Ovary (tissue), 3 donors: ENCODE measurements around the gene SLTM.

Source experiments
- CTCF ChIP-seq, 3 donors: fragments of 450-650 bp in 2 of 3; fragments of 200-600 bp in 1 of 3; IDR thresholded peaks; one replicate each; pipeline versions ENCODE4 v1.5.1 to v1.8.0; 2016 to 2022; ENCODE audit warnings: antibody characterized with exemption in 3 of 3, mild to moderate bottlenecking in 1 of 3
- POLR2A ChIP-seq: fragments of 450-650 bp; IDR thresholded peaks from one replicate; pipeline ENCODE4 v1.6.1; 2017; ENCODE audit warnings: antibody characterized with exemption, mild to moderate bottlenecking, moderate library complexity
- donor health status: DM: no; HTN: no; CAD: no.

- peak; percentile 89 for TF ChIP-seq POLR2A
- TF ChIP-seq CTCF (IDR thresholded peaks at IDR 0.05) = peak in 2 of 3 donors; percentile 9 to 40
Observed at GRCh38 chr15:58933281-58934113, at the start of gene SLTM.
